ENCODE results near the gene ZNF19.

Gene ZNF19

DNA sequence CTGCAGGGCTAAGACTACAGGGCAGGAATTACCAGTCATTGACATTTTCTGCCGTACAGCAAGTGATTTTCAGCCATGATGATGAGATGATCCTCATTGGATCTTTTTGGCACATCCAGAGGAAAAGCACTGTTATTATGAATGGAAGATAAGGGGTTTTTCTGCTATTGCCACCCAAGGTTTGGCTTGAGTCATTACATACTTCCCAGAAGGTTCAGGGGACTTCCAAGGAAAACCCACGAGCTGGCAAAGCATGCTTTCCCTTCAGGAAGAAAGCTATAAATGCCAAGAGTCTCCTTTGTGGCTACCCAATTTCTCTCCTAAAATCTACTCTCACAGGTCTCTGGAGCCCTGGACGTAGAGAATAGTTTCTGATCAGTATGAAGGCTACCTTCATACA, 43.2 kb upstream of the ZNF19 start:
- Histone ChIP-seq H3K4me1 (ENCODE audit: low read length) (no peaks in the 10 kb centered on the region), H2AFZ (ENCODE audit: low read length) (no peak overlapping the region), H3F3A (ENCODE audit: insufficient read depth, low read length) (no peaks in the 10 kb centered on the region), H3K4me3 (ENCODE audit: low read length) (no peak overlapping the region), H3K36me3 (replicated peaks; ENCODE audit: insufficient read depth, low read length) (no peaks in the 10 kb centered on the region), H3K4me2 (ENCODE audit: low read depth, low read length) (no peak overlapping the region), H3K79me2 (ENCODE audit: low read length) (no peaks in the 10 kb centered on the region), H3K9me2 (replicated peaks; ENCODE audit: insufficient read depth, low read length) (no peaks in the 10 kb centered on the region), H3K9me3 (replicated peaks; ENCODE audit: insufficient read depth, low read length) (no peaks in the 10 kb centered on the region), H3K27ac (ENCODE audit: low read length) (no peak overlapping the region), H4K20me1 (ENCODE audit: insufficient read depth, low read length) (no peaks in the 10 kb centered on the region), H3K9ac (ENCODE audit: low read length) (no peak overlapping the region), H3K27me3 (replicated peaks; ENCODE audit: insufficient read depth, low read length) (no peaks in the 10 kb centered on the region)
- DNase-seq = no peak
- TF ChIP-seq EZH2phosphoT487 (IDR thresholded peaks at IDR 0.05; ENCODE audit: low read length) = no peak
- no peak for TF ChIP-seq EZH2 (optimal IDR thresholded peaks at IDR 0.05; ENCODE audit: low read depth, low read length)
- no peak for TF ChIP-seq CTCF (IDR thresholded peaks at IDR 0.05; ENCODE audit: low read length)

DNA sequence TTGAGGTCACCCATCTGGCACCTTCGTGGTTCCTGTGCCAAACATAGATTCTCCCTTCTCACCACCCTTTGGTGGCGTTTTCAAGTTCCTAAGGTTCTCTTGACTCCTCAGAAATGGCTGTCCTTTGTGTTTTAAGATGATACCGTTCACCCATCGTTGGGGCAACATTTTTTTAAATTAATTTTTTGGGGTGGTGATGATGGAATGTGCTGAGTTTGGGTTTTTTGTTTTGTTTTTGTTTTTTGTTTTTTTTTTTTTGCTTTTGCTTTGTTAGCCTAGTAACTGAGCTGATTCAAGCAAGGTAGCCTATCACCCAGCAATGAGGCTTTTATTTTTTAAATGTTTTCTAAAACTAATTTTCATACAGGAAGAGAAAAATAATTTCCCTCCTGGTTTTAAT, 39.7 kb upstream of the ZNF19 start:
- Histone ChIP-seq H2AFZ (ENCODE audit: low read length) (no peak overlapping the region), H3K4me1 (ENCODE audit: low read length) (no peaks in the 10 kb centered on the region), H3K27ac (ENCODE audit: low read length) (no peak overlapping the region), H3K4me2 (ENCODE audit: low read depth, low read length) (no peak overlapping the region), H3K9ac (ENCODE audit: low read length) (no peak overlapping the region), H3K9me2 (replicated peaks; ENCODE audit: insufficient read depth, low read length) (no peaks in the 10 kb centered on the region), H4K20me1 (ENCODE audit: insufficient read depth, low read length) (no peaks in the 10 kb centered on the region), H3K27me3 (replicated peaks; ENCODE audit: insufficient read depth, low read length) (no peaks in the 10 kb centered on the region), H3F3A (ENCODE audit: insufficient read depth, low read length) (no peaks in the 10 kb centered on the region), H3K36me3 (replicated peaks; ENCODE audit: insufficient read depth, low read length) (no peaks in the 10 kb centered on the region), H3K4me3 (ENCODE audit: low read length) (no peak overlapping the region), H3K9me3 (replicated peaks; ENCODE audit: insufficient read depth, low read length) (no peaks in the 10 kb centered on the region), H3K79me2 (ENCODE audit: low read length) (no peaks in the 10 kb centered on the region)
- TF ChIP-seq EZH2phosphoT487 (IDR thresholded peaks at IDR 0.05; ENCODE audit: low read length) = no peak
- TF ChIP-seq EZH2 (optimal IDR thresholded peaks at IDR 0.05; ENCODE audit: low read depth, low read length) = no peak
- no peak for DNase-seq

GRCh38 chr16:71528257-71528656, 39.1 kb upstream of the ZNF19 start:
- no peak for DNase-seq
- H3K79me2 ChIP-seq (ENCODE audit: low read length) = no peaks in the 10 kb centered on the region
- H3K9me3 ChIP-seq (replicated peaks; ENCODE audit: insufficient read depth, low read length) = no peaks in the 10 kb centered on the region
- no peaks in the 10 kb centered on the region for H3K9me2 ChIP-seq (replicated peaks; ENCODE audit: insufficient read depth, low read length)
- no peak overlapping the region for H3K4me3 ChIP-seq (ENCODE audit: low read length)
- H3K9ac ChIP-seq (ENCODE audit: low read length) = no peak overlapping the region
- H3K36me3 ChIP-seq (replicated peaks; ENCODE audit: insufficient read depth, low read length) = no peaks in the 10 kb centered on the region
- H3K27me3 ChIP-seq (replicated peaks; ENCODE audit: insufficient read depth, low read length) = no peaks in the 10 kb centered on the region
- H3K4me2 ChIP-seq (ENCODE audit: low read depth, low read length) = no peak overlapping the region
- no peaks in the 10 kb centered on the region for H4K20me1 ChIP-seq (ENCODE audit: insufficient read depth, low read length)
- H3F3A ChIP-seq (ENCODE audit: insufficient read depth, low read length) = no peaks in the 10 kb centered on the region
- H3K27ac ChIP-seq (ENCODE audit: low read length) = no peak overlapping the region
- TF ChIP-seq EZH2phosphoT487 (IDR thresholded peaks at IDR 0.05; ENCODE audit: low read length) = no peak
- no peak for TF ChIP-seq CTCF (IDR thresholded peaks at IDR 0.05; ENCODE audit: low read length)
- no peak for TF ChIP-seq EZH2 (optimal IDR thresholded peaks at IDR 0.05; ENCODE audit: low read depth, low read length)
- H2AFZ ChIP-seq (ENCODE audit: low read length) = no peak overlapping the region
- H3K4me1 ChIP-seq (ENCODE audit: low read length) = no peaks in the 10 kb centered on the region

- Histone ChIP-seq H3K79me2 (ENCODE audit: low read length) (no peaks in the 10 kb centered on the region), H3K36me3 (replicated peaks; ENCODE audit: insufficient read depth, low read length) (no peaks in the 10 kb centered on the region), H3K27ac (ENCODE audit: low read length) (no peak within 1 kb of the TSS), H2AFZ (ENCODE audit: low read length) (no peak within 1 kb of the TSS), H3K9ac (ENCODE audit: low read length) (no peak within 1 kb of the TSS), H4K20me1 (ENCODE audit: insufficient read depth, low read length) (no peaks in the 10 kb centered on the region), H3K4me3 (ENCODE audit: low read length) (no peak within 1 kb of the TSS), H3K4me2 (ENCODE audit: low read depth, low read length) (no peak within 1 kb of the TSS), H3K9me3 (replicated peaks; ENCODE audit: insufficient read depth, low read length) (no peaks in the 10 kb centered on the region), H3K9me2 (replicated peaks; ENCODE audit: insufficient read depth, low read length) (no peaks in the 10 kb centered on the region), H3K4me1 (ENCODE audit: low read length) (no peaks in the 10 kb centered on the region), H3K27me3 (replicated peaks; ENCODE audit: insufficient read depth, low read length) (no peaks in the 10 kb centered on the region), H3F3A (ENCODE audit: insufficient read depth, low read length) (no peaks in the 10 kb centered on the region)
- TF ChIP-seq EZH2phosphoT487 (IDR thresholded peaks at IDR 0.05; ENCODE audit: low read length) (no peak), CTCF (IDR thresholded peaks at IDR 0.05; ENCODE audit: low read length) (no peak), EZH2 (optimal IDR thresholded peaks at IDR 0.05; ENCODE audit: low read depth, low read length) (no peak)
- DNase-seq = no peak
Measured at GRCh38 chr16:71526111-71526631, 37.0 kb upstream of the ZNF19 start, which contains the start of gene CHST4. Gene CHST4 (plus strand): TSS chr16:71526426. CDS start chr16:71536678, 10,252 bp downstream.
